GM21423 (cell line): ENCODE measurements around the gene GPC6.
"Not testable (repeated sequence)": the region's sequence is repeated elsewhere in the genome, so short reads cannot be mapped to it uniquely, and the experiment has no call there.

ENCODE experiments used
- ATAC-seq: cut with Tn5 transposase; IDR thresholded peaks from one replicate; pipeline ENCODE4 v1.9.1; 2021; ENCODE audit warnings: mild to moderate bottlenecking, moderate library complexity; ENCODE audit not compliant: unreplicated experiment

Gene GPC6

DNA sequence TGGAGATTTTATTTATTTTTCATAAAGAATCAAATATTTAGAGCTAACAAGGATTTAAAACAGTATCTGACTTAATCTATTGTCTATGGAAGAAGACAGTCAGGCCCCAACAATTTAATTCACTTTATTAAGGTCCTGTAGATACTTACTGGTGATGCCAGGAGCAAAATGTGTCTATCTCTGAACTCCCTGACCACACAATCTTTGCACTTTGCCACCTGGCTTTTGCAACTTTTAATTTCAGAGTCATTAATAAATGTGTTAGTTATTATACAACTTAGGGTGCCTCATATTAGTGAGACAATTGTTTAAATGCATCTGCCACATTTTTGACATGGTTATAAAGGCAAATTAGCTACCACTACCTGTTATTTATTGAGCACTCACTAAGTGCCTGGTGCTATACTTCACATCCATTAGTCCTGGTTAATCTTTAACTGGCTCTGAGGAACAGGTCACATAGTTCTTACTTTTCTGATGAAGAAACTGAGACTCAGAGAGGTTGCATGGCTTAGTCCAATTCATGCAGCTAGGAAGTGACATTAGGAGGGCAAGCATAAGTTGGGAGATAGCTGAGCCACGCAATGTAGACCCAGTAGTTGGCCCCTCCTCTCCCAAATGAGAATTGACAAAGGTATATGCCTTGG is 955.0 kb downstream of the GPC6 start:
- no peak for ATAC-seq

- ATAC-seq = no peak
Observed at GRCh38 chr13:94182185-94182761, 955.7 kb downstream of the GPC6 start.

DNA sequence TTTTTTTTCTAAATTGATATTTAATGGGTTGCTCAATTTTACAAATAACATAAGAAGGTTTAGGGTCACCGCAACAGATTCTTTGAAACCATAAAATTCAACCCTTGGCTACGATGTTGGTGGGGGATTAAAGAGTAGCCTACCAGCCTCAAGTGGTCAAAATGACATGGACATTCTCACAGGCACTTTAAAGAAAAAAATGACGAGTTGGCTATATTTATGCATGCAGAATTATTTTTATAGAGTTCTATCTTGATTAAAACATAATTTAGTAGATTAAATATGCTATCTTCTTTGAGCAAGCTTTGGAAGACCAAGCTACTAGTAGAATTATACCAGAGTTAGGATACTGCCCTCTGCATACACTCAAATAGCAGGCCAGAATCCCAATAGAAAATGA is 959.9 kb downstream of the GPC6 start:
- no peak for ATAC-seq

- no peak for ATAC-seq
Observed at GRCh38 chr13:94188201-94188854, 961.7 kb downstream of the GPC6 start.

- ATAC-seq = no peak
Observed at GRCh38 chr13:94192431-94192975, 965.9 kb downstream of the GPC6 start.

GRCh38 chr13:94195715-94196114 is 969.1 kb downstream of the GPC6 start:
- no peak for ATAC-seq

DNA sequence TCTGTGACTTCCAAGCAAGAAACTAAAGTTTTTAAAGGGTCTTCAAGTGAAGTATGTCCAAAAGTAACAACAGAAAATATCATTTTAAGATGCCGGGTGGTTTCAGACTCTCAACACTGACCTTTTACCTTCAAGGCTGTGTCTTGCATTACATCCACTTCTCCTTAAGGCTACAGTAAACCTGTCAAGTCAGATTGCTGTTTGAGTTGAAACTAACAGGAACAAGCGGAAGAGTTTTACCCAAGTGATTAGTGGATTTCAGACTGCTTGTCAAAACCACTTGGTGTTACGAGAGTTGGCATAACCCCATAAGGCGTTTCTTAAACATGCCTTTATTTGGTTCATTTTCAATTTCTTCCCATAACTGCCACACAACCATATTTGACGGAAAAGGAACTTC is 969.8 kb downstream of the GPC6 start:
- no peak for ATAC-seq

DNA sequence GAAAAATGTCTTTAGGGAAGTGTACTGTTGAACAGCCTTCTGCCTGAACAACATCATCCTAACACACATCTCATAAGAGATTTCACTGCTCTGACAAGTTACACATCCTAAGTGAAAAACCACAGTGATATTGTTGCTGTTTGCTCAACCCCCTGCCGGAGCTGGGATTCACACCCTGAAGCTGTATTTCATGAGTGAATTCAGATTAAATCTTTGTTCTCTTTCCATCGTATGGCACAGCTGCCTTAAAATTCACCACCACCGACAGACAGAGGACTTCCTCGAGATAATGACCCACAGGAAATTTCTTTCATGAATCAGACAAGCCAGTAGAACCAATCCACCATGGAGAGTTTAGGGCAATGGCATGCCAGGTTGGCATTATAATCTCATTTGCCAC is 972.1 kb downstream of the GPC6 start:
- ATAC-seq = no peak

GRCh38 chr13:94199135-94199534 is 972.5 kb downstream of the GPC6 start:
- ATAC-seq = no peak

DNA sequence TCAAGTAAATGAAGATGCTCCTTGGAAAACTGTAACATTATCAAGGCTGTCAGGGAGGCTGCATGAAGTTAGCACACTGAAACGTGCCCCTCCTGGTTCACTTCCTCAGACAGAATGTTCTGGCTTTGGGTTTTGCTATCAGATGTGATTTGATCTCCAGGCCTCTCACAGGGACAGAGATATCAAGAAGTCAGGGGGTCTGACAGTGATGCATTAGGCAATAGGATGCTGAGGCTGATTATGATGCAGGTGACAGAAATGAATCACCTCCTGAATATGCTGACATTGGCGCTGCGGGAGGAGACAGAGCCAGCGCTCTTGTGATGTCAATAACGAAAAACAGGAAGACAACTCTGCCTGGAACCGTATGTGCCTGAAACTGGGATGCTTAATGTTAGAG is 974.4 kb downstream of the GPC6 start:
- no peak for ATAC-seq

DNA sequence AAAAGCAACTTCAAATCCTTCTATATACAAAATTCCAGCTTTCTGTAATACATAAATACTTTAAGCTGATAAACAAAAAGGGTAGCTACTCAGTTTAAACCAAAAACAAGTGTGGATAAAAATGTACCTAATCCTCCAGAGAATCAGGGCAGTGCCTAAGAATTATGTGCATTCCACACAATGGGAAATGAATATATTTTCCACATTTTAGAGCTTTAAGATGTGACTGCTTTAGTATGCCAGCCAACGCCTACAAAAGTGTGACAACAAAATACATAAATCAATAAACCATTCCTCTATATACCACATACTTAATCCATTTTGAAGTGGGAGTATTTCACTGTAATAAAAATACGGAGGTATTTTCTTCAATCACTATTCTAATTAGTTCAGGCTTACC is 977.6 kb downstream of the GPC6 start:
- no peak for ATAC-seq

DNA sequence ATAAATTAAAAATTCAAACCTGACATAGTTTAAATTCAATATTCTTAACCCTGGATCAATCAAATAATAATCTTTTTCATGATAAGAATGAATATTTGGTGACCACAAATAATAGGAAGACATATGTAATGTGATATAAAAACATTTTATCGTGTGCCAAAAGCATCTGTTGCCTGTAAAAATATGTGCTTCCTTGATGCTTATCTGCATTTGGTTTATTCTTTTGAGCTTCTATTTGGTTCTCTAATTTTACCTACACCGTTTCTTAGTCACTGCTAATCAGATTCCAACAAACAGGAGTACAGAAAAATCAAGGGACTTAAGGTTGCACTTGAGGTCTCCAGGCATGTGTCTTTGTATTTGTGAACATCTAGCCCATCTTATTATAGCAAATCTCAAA is 978.3 kb downstream of the GPC6 start:
- ATAC-seq = no peak

GRCh38 chr13:94205896-94206295 is 979.3 kb downstream of the GPC6 start:
- no peak for ATAC-seq

DNA sequence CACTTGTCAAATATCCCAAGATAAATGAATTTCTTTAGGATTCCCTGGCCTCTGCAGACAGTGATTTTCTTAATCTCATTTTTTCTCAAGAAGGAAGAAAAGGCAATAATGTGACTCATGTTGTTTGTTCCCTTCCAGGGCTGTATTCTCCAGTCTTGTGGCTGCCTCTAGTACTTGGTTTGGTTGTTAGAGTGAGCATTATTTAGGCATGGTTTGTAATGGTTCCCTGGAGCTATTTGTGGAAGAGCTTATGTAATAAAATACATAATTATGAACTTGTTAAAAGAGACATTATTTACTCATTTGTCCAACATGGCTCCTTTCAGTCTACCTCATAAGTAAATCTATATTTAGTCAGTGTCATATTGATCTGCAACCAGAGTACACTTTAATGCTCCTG is 982.5 kb downstream of the GPC6 start:
- no peak for ATAC-seq

- not testable (repeated sequence) for ATAC-seq
Observed at GRCh38 chr13:94209913-94210312, 983.3 kb downstream of the GPC6 start.

GRCh38 chr13:94210816-94211215 is 984.2 kb downstream of the GPC6 start:
- ATAC-seq = no peak

- ATAC-seq = no peak
Observed at GRCh38 chr13:94212196-94212595, 985.6 kb downstream of the GPC6 start.

DNA sequence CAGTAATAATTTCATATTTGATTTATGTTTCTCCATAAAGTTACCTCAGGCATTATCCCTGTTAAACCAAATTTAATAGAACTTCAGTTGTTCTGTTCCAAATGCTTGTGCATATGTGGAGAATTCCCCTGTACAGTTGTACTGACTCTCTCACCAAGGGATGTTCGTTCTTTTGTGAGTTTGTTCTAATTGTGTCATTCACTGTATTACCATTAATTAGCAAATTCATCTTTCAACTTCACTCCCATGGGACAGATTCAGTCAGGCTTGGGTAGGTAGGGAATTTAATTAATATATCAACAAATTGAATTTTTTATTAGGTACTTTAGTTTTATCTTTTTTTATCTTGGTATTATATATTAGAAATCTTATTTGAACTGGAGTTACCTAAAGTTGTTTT is 987.5 kb downstream of the GPC6 start:
- ATAC-seq = no peak

- no peak for ATAC-seq
Observed at GRCh38 chr13:94214975-94215374, 988.4 kb downstream of the GPC6 start.

GRCh38 chr13:94216476-94216875 is 989.9 kb downstream of the GPC6 start:
- no peak for ATAC-seq

GRCh38 chr13:94217370-94217769 is 990.8 kb downstream of the GPC6 start:
- no peak for ATAC-seq

DNA sequence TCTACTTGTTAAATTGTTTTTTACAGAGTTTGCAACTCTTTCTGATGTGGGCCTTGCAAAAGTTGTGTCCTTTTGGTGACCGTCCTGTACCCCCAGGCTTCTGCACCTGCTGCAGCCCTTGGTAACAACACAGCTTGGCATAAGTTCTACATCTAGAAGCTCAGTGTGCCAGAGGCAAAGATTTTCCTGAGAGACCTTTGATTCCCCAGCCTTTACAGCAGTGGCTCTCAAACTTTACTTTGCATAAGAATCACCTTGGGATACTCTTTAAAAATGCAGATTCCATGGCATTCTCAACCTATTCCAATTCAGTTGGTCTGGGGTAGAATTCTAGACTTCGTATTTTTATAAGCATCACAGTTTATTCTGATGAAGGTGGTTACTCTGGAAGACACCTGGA is 991.9 kb downstream of the GPC6 start:
- no peak for ATAC-seq
